Measurements from ENCODE around the gene SNRNP40. TPM values are rescaled to one million over a fixed set of nuclear protein-coding genes. Genes with fewer than 3 reads are reported as not detected.

Gene SNRNP40
- total and polyA plus RNA-seq, 10 of the 15 experiments (the other 5 are each of a cell fraction or from before 2014, with no cell fraction given): 34.9 to 212 (median 115) TPM

DNA sequence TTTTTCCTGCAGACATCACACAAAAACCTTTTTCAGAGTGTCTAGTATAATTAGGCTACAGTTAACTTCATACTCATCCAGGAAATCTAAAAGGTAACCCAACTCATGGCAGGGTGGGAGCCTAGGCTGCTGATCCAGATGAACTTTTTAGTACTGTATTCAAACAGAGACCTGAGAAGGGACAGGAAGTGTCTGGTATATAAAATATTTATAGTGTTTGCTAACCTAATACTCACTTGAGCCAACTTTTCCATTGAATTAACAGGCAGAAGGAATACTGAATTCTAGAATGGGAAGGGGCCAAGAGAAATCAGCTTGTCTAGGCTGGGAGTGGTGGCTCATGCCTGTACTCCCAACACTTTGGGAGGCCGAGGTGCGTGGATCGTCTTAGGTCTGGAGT lies 34.7 kb downstream of the SNRNP40 start:
- no TSS peak for BruUV-seq (replicated peaks)
- POLR2A ChIA-PET: no interaction called here
- H3K9ac ChIP-seq (ENCODE audit: control insufficient read depth, insufficient read depth, low read length): no peak overlapping the region
- CTCF ChIA-PET: interaction anchor here (1.3 kb wide), 1 partner anchor 22 kb away, joined by 4 read pairs; no protein-coding TSS in a partner anchor
- DNase-seq (ENCODE audit: low read depth, low spot score) (no peak), ATAC-seq (no peak), FAIRE-seq (no peak)
- no peaks in the 10 kb centered on the region for H3K4me1 ChIP-seq (ENCODE audit: control insufficient read depth, insufficient read depth, low read length)
- H4K20me1 ChIP-seq (ENCODE audit: control insufficient read depth, insufficient read depth): no peaks in the 10 kb centered on the region
- no peaks in the 10 kb centered on the region for H3K79me2 ChIP-seq (ENCODE audit: control insufficient read depth, insufficient read depth, low read length)
- SMC1A ChIA-PET (ENCODE audit: uncharacterized antibody, unreplicated experiment): no interaction called here
- no peak overlapping the region for H3K27ac ChIP-seq (ENCODE audit: control insufficient read depth, insufficient read depth)
- TF ChIP-seq, protein P1, sequence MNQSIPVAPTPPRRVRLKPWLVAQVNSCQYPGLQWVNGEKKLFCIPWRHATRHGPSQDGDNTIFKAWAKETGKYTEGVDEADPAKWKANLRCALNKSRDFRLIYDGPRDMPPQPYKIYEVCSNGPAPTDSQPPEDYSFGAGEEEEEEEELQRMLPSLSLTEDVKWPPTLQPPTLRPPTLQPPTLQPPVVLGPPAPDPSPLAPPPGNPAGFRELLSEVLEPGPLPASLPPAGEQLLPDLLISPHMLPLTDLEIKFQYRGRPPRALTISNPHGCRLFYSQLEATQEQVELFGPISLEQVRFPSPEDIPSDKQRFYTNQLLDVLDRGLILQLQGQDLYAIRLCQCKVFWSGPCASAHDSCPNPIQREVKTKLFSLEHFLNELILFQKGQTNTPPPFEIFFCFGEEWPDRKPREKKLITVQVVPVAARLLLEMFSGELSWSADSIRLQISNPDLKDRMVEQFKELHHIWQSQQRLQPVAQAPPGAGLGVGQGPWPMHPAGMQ (IDR thresholded peaks at IDR 0.05; ENCODE audit: borderline replicate concordance): no peak
- TF ChIP-seq BRCA1 (IDR thresholded peaks at IDR 0.05; ENCODE audit: low read depth, low read length) (no peak), EZH2 (IDR thresholded peaks at IDR 0.05; ENCODE audit: borderline replicate concordance, control insufficient read depth, low read depth, low read length) (no peak), WRNIP1 (IDR thresholded peaks at IDR 0.05; ENCODE audit: borderline replicate concordance, low read depth, low read length) (no peak), SIX5 (IDR thresholded peaks at IDR 0.05; ENCODE audit: low read depth, low read length, severe bottlenecking) (no peak), RB1 (IDR thresholded peaks at IDR 0.05; ENCODE audit: borderline replicate concordance) (no peak), BCL11A (IDR thresholded peaks at IDR 0.05; ENCODE audit: low read depth, low read length) (no peak), CBFB (IDR thresholded peaks at IDR 0.05; ENCODE audit: low read depth) (no peak)
- TF ChIP-seq, protein P2, sequence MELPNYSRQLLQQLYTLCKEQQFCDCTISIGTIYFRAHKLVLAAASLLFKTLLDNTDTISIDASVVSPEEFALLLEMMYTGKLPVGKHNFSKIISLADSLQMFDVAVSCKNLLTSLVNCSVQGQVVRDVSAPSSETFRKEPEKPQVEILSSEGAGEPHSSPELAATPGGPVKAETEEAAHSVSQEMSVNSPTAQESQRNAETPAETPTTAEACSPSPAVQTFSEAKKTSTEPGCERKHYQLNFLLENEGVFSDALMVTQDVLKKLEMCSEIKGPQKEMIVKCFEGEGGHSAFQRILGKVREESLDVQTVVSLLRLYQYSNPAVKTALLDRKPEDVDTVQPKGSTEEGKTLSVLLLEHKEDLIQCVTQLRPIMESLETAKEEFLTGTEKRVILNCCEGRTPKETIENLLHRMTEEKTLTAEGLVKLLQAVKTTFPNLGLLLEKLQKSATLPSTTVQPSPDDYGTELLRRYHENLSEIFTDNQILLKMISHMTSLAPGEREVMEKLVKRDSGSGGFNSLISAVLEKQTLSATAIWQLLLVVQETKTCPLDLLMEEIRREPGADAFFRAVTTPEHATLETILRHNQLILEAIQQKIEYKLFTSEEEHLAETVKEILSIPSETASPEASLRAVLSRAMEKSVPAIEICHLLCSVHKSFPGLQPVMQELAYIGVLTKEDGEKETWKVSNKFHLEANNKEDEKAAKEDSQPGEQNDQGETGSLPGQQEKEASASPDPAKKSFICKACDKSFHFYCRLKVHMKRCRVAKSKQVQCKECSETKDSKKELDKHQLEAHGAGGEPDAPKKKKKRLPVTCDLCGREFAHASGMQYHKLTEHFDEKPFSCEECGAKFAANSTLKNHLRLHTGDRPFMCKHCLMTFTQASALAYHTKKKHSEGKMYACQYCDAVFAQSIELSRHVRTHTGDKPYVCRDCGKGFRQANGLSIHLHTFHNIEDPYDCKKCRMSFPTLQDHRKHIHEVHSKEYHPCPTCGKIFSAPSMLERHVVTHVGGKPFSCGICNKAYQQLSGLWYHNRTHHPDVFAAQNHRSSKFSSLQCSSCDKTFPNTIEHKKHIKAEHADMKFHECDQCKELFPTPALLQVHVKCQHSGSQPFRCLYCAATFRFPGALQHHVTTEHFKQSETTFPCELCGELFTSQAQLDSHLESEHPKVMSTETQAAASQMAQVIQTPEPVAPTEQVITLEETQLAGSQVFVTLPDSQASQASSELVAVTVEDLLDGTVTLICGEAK (IDR thresholded peaks at IDR 0.05; ENCODE audit: borderline replicate concordance): no peak
- TF ChIP-seq, protein P3, sequence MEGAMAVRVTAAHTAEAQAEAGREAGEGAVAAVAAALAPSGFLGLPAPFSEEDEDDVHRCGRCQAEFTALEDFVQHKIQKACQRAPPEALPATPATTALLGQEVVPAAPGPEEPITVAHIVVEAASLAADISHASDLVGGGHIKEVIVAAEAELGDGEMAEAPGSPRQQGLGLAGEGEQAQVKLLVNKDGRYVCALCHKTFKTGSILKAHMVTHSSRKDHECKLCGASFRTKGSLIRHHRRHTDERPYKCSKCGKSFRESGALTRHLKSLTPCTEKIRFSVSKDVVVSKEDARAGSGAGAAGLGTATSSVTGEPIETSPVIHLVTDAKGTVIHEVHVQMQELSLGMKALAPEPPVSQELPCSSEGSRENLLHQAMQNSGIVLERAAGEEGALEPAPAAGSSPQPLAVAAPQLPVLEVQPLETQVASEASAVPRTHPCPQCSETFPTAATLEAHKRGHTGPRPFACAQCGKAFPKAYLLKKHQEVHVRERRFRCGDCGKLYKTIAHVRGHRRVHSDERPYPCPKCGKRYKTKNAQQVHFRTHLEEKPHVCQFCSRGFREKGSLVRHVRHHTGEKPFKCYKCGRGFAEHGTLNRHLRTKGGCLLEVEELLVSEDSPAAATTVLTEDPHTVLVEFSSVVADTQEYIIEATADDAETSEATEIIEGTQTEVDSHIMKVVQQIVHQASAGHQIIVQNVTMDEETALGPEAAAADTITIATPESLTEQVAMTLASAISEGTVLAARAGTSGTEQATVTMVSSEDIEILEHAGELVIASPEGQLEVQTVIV (IDR thresholded peaks at IDR 0.05; ENCODE audit: borderline replicate concordance, partially characterized antibody): no peak
- no peaks in the 10 kb centered on the region for H3K9me3 ChIP-seq (replicated peaks; ENCODE audit: control insufficient read depth, insufficient read depth, low read length)
- RAD21 ChIA-PET (ENCODE audit: unreplicated experiment): no interaction called here
- H3K4me3 ChIP-seq: no peak overlapping the region
- in situ Hi-C loops (cut with MboI): no loop called here
- no peak overlapping the region for H3K4me2 ChIP-seq (ENCODE audit: control insufficient read depth, insufficient read depth)
- H3K36me3 ChIP-seq (ENCODE audit: control insufficient read depth in 2 of 2, insufficient read depth in 2 of 2, low read length in 1 of 2): peaks cover 13 to 20% of the 10 kb centered on the region in 2 experiments; a peak in 3 of 4 replicates
- 98% methylated on average over 3 of the region's 3 CpGs for WGBS (ENCODE audit: insufficient coverage, insufficient replicate concordance, low lambda C conversion rate, missing lambda C conversion rate)
- intact Hi-C loops (cut with micrococcal nuclease; ENCODE audit: unreplicated experiment): no loop called here
- H2AFZ ChIP-seq (ENCODE audit: control insufficient read depth, low read depth, low read length): no peak overlapping the region
- H3K27me3 ChIP-seq (replicated peaks in 1 of 2; ENCODE audit: control insufficient read depth in 2 of 2, insufficient read depth in 2 of 2, low read length in 1 of 2): no peaks in the 10 kb centered on the region

Data from GM12878 (cell line).